Stimulated activated CD8-positive, alpha-beta memory T cell treated with anti-CD3 and anti-CD28 coated beads, Interleukin-4, amount 100 ng/mL, for 4 hours (primary cell): ENCODE measurements around the gene SRPX2.
A peak's percentile ranks its signal among the peaks of the same experiment; 100 is the strongest.

ENCODE experiments used
- DNase-seq, 2 donors: peaks; one replicate each; pipeline ENCODE4 v3.0.0-alpha.2; 2020; ENCODE audit warnings: low read depth in 2 of 2, low spot score in 1 of 2

Gene SRPX2

DNA sequence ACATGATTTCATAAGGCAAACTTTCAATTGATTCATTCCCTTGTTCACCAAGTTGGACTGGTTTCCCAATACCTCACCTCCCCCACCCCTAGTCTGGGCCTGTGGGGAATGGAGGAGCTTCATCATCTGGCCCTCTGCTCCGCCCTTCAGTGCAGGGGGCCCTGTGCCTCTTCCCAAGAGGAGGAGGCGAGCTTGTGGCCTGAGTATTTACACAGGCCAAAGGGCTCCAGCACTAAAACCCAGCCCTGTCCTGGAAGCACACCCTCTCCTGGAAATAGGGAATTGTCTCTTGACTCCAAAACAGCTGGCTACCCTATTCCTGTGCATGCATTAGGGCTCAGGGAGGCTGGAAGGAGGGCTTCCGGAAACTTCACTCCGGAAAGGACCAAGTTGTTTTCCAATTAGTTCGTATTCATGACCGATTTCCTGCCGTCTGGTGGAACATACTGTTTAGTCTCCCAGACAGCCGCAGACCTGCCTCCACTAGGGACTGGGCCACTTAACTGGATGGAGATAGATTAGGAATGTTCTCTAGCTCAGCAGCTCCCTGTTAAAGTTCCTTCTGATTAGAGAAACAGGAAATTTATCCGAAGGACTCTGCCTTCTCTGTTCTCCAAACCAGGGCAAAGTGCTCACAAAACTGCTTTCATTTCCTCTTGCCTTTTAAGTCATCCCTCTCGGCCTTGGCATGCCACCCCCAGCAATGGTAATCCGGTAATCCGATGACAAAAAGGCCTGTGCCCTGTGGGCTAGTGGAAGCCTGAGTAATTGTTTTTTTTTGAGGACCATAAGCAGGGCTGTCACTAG is 5.8 kb downstream of the SRPX2 start:
- DNase-seq = no peak

DNA sequence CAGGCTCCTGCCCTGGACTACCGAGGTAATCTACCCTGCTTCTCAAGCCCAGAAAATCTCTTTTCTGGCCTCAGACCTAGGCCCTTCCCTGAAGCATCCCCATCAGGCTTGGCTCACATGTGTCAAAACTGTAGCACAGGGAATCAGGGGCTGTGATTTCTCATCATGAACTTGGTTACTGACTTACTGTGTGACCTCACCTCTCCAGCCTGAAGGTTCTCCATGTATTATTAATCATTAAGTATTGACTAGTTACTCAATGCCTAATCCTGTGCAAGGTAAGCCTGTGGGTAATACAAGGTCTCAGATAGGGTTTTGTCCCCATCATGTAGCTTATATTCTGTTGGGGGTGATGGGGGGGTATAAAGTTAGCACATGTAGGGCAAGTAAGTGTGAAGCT is 6.8 kb downstream of the SRPX2 start:
- no peak for DNase-seq

DNA sequence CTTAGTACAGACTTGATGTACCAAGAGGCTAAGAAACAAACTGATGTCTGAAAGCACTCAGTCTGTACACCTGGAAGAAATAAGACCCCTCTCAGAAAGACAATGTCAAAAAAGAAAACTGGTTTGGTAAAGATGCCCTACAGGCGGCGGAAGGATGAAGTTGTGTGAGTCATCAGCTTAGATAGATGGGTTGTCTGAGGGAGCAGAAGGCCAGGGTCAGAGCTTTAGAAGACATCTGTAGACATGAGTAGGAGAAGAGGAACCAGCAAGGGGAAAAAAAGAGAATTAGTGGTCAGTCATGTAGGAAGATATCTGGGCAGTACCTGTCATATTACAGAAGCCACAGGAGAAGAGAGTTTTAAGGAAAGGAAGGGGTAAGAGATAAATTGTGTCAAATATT is 8.3 kb downstream of the SRPX2 start:
- no peak for DNase-seq

DNA sequence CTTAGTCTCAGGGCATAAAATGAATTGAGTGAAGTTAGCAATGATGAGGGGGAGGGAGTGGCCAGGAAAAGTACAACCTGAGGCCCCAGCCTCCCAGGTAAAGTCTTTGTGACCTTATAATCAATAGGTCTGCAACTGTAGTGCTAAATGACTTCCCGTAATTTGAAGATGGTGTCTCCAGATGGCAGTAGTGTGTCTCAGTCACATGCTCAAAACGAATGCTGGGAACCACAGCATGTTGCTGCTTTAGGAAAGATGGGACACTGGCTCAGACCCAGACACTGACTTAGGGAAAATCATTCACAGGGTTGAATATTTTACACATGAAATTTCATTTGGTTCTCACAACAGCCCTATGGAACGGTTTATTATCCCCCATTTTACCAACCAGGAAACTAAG is 10.3 kb downstream of the SRPX2 start:
- no peak for DNase-seq

DNA sequence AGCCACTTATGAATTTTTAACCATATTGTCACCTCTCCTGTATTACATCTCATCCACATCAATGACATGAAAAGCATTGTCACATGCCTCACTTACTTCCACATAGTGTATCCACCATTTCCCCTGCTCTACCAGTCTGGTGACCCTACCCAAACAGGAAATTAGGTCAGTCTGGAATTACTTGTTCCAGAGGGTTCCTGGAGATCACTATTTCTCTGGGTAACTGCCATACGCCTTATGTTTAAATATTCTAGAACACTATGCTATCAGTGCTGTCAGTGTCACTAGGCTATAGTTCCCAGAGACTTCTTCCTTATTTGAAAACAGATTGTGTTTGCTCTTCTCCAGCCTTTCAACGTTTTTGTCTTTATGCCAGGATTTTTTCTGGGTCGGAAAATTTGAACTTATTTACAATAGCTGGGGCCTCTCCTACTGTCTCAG is 15.0 kb downstream of the SRPX2 start:
- no peak for DNase-seq

DNA sequence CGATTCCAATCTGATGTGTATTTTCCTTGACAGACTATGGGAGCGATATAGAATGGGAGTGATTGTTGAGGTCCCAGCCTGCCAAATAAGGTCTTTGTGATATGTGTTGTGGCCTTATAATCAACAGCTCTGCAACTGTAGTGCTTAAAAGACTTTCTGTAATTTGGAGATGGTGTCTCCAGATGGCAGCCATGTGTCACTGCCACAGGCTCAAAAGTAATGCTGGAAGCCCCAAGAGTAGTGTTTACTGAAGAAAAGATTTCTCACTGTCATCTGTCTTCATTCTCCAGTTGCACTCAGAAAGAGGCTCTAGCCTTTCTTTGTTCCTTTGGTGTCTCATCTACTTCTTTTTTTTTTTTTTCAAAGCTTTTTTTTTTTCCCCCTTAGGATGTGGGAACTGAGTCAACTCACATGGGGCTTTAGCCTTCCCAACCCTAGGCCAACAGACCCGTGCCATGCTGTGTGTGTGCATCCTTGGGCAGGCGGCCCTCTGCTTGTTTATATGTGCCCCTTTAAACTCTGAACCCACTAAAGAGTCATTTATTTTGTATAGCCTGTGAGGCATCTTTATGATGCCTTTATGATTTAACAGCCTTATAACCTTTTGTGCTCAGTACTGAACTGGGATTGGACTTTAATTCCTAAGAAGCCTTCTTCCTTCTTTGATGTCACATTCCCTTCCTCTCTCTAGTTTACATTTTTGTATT is 15.6 kb downstream of the SRPX2 start:
- no peak for DNase-seq

DNA sequence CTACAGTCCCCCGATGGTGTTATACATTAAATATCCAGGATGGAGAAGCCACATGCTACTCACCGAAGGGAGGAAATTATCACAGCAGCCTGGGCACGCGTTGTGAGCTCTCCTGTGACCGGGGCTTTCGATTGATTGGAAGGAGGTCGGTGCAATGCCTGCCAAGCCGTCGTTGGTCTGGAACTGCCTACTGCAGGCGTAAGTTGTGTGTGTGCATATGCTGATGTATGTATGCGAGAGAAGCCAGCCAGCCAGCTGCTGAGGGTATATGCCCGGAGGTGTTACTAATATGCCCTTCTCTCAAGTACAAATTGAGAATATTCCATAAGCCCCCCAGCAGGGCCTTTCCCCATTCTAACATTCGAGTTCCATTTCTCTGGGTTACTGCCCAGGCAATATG is 18.2 kb downstream of the SRPX2 start:
- DNase-seq = no peak

DNA sequence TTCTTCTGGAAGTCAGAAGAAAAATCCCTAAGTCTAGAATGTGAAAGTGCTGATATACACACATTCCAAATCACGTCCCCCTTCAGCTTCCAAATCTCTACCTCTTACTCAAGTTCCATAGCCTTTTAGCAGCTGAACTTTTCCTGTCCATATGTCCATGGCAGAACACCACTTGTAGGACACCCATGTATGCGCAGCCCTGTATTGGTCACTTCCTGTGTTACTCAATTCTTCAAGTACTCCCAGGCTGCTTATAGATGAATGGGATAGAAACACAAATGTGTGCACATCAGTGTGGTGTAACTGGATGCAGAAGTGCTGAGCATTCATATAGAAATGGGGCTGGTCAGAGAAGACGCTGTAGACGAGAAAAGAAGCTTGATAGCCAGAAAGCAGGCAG is 18.8 kb downstream of the SRPX2 start:
- no peak for DNase-seq

DNA sequence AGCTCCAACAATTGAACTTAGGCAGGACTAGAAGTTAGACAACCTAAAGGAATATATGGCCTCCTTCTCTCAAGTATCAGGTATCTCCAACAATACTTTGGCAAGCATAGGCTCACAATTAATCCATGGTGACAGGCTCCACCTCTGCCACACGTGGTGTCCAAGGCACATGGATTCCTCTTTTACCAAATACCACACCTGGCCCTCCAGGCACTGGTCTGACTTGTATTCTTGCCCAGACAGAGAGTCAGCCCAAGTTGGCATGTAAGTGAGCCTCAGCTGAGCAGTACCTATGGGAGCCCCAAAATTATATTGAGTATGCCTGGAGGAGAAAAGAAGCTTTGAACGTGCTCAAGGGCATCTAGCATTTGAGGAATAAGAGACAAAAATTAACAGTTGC is 19.6 kb downstream of the SRPX2 start:
- DNase-seq = no peak

DNA sequence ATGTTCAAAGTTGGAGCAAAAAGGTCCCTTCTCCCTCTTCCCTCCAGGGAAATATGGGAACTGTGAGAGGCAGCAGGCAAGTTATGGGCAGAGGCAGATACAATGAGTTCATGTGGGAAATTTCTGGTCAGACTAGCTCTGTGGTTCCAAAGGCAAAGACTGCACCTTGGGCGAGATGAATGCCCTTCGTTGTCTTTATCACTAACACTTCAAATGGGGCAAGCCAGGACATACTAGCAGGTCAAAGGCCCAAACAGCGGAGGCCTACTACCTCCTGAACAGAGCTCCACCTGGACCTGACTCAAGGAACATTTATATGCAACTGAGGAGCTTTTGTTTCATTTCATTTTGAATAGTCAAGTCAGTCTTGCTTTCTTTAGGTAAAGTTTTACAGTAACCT is 29.0 kb downstream of the SRPX2 start:
- no peak for DNase-seq

DNA sequence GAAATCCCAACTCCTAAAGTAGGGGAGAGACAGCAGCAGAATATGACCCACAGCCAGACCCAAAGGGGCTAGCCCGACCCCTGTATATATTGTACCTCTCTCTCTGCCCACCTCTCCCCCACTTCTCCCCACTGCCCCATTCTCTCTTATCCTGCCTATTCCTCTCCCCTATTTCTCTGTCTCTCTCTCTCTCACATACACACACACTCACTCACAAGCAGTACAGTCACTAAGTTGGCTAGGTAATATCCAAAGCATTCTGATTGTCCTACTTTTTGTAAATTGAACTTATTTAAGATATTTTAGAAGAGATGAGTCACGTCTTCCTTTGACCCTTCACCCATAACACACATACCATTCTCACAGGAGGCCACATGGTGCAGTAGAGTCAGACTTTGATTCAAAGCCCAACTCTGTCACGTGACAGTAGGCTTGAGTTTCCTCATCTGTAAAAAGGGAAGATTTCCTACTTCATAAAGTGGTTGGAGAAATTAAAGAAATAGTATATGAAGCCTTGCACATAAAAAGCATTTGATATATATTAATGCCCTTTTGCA is 29.5 kb downstream of the SRPX2 start:
- DNase-seq = no peak

DNA sequence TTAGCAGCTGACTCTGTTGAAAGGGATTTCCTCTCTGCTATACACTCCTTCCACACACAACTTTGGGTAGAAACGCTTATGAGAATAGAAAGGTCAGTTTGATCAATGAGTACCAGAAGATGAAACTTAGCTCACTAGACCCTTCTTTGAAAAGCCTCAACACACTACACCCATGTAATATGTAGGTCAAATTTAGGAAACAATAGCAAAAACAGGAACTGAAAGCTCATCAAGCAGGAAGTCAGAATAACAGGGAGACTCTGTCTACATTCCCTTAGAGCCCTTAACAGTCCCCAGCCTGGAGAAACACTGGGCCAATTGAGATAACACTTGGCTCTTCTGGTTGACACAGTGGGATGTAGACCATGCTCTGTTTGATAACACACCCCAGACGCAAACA is 30.7 kb downstream of the SRPX2 start:
- no peak for DNase-seq

DNA sequence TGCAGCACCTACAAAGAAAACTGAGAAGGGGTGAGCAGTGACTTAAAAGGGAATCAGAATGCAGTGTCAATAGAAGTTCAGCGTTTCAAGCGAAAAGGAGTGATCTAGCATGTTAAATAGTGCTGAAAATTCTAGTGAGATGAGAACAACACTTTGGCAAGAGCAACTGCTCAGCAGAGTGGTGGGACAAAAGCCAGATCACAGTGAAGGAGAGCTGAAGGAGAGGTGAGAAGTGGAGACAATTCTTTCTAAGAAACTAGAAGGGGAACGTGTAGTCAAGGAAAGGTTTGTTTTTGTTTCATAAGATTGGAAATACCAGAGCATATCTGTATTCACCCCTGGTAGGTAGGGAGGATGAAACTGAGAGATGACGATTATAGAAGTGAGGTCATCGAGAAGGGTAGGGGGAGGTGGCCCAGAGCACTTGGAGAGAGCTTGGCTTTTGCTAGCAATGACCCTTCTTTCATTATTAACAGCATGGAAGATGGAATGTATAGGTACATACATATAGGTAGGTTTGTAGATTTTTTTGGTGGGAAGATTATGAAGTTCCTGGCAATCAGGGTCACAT is 33.7 kb downstream of the SRPX2 start:
- DNase-seq = no peak

DNA sequence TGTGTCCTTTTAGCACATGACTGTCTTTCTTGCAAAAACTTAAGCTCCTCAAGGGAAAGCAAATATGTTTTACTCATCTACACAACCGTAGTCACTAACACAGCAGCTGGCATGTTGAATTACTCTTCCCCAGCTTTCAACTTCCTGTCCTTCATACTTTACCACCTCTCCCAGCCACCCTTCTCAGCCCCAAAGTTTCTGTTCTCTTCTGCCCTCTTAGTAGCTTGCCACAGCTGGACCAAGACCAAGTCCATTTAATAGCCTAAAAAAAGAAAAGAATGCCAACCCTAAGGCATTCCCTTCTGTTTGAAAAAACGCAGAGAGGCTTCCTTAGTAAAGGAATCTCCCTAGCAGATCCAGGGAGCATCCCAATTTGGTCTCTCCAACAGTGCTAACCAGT is 36.8 kb downstream of the SRPX2 start:
- DNase-seq = no peak

DNA sequence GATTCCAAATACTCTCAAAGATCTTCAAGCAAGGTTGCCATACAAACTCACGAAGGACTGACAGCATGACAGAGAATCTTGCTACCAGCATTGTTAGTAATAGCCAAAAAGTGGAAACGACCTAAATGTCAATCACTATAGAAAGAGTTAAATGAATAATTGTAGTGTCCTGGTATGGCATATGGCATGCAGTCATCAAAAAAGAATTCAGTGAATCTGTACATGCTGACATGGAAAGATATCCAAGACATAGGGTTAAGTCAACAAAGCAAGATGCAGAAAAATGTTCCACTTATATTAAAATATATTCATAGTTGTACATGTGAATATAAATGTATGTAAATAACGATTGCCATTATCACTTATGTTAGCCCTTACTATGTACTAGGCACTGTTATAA is 37.6 kb downstream of the SRPX2 start:
- DNase-seq = no peak

DNA sequence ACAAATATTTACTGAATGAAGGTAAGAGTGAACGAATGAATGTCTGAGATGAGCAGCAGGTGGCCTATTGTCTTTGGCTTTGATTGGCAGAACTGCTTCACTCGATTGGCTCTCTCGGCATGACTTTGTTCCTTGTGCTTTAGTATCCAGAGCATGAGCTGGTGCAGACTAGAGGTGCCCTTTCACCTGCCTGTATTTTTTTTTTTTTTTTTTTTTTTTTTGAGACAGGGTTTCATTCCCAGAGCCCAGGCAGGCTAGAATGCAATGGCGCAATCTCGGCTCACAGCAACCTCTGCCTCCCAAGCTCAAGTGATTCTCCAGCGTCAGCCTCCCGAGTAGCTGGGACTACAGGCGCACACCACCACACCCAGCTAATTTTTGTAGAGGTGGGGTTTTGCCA is 38.9 kb downstream of the SRPX2 start:
- no peak for DNase-seq

DNA sequence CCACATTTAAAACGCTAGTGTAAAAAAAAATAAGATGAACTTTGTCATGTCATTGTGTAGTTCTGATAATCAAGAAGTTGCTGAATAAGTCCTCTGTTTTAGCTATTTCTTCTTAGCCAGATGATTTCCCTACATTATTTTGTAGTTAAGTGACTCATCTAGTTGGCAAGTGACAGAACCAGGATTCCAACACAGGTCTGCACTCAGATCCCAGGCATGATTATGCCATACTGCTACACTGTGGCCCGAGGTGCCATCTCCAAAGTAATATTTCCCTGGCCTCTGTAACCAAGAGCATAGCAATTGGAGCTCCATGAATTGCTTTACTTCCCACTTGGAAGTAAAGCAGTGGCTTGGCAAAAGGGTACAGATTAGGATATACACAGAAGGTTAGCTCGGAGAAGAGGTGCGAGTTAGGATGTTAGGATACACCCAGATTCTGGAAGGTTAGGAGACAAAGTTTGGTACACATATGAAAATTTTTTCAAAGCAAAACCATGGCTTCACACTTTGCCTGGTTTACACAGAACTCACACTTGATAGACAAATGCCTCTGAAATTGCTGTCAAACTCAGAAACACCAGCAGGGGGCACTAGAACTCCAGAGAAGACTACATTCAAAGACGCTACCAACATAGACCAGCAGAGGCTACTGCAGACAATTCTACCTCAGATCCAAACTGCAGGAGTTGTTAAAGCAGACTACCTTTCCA is 41.4 kb downstream of the SRPX2 start:
- peak; percentile 12 to 44 for DNase-seq

DNA sequence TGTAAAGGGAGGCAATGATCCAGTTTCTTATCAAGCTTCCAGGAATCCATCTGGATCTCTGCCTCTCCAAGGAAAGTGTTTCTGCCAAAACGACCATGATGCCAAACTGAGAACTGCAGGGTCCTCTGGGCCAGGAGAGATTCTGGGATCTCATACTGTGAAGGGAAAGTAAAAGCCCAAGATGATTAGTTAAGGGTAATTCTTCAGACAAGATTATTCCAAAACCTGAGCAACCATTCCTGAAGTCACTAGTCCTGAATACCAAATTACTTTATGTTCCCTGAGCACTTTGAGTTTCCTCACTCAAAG is 42.0 kb downstream of the SRPX2 start:
- DNase-seq = no peak

DNA sequence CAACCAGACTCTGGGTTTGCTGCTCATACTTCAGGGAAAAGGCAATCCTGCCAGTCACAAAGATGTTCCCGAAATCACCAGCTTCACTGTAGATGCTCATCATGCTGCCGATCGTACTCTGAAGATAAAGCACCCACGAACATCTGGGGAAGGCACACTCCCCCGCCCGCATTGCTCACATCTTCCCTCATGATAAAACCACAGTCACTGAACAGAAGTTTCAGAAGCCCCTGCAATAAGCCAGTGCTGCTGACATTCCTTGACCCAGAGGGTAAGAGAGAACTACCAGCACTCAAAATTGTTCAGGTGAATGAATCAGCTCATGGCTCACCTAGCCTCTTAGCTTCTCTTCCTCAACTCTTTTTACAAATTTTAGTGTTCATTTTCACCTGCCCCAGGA is 43.1 kb downstream of the SRPX2 start:
- DNase-seq = no peak

DNA sequence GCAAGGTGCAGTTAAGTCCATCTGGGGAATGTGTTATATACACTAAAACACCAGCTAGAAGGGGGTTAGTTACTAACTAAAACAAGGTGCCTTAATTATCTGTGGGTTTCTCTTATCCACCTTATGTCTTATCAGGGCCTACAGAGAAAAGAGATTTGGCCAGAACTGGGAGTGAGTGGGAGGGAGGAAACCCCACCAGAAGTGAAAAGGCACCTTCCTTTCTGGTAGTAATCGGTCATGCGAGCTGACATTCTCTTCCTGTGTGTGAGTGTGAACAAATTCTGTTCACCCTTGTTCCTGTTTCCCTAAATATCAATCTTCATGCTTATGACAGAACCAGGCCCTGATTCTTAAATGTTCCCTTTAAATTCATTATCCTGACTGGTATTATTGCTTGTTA is 43.5 kb downstream of the SRPX2 start:
- no peak for DNase-seq

DNA sequence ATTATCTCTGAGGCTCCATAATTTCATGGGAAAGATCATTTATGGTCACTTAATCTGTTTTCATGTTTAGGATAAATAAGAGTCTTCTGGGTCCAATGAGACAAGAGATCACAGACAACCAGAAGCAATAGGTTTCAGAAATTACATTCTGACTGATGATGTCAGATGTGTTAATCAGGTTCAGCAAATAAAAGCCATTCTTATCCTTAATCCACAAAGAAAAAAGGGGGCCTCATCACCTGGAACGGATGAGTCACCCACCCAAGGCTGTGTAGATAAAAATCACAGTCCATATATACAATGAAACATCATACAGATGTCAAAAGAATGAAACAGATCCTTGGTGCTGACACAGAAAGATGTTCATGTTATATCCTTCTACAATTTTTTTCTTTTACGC is 51.3 kb downstream of the SRPX2 start:
- DNase-seq = no peak

DNA sequence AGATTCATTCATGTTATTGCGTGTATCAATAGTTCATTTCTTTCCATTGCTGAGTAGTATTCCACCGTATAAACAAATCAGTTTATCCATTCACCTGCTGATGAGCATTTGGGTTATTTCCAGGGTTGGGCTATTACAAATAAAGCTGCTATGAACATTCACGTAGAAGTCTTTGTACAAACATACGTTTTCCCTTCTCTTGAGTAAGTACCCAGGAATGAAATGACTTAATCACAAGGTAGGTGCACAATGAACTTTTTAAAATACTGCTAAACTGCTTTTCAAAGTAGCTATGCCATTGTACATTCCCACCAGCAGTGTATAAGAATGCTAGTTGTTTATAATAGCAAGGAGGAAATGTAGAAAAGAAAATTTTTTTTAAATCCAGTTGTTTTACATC is 52.0 kb downstream of the SRPX2 start:
- no peak for DNase-seq
